HCT116 (cell line): ENCODE results near the gene SPRR2D. TPM values are rescaled to one million over a fixed set of nuclear protein-coding genes. Genes with fewer than 3 reads are reported as not detected.

Experiments
- ATAC-seq: fragments of 200-7000 bp; cut with Tn5 transposase; 2 replicates; pipeline ENCODE4 v1.9.1; 2020; ENCODE audit warnings: mild to moderate bottlenecking, moderate library complexity
- BruUV-seq: library from RNA; stranded (reverse); fragments of 400-500 nt; replicated peaks from 2 replicates; lab custom pipeline; 2021; lab: Mats Ljungman, UMichigan
- CTCF ChIA-PET: fragments of 300-600 bp; sonication (Branson Sonifier 250); formaldehyde crosslinking; loops from one replicate; lab custom pipeline; 2021; ENCODE audit warnings: antibody characterized with exemption; lab: Charles Lee
- POLR2A ChIA-PET: fragments of 300-600, 350-600 bp; sonication (Branson Sonifier 250); formaldehyde crosslinking; loops from one replicate; lab custom pipeline; 2021; ENCODE audit warnings: antibody characterized with exemption; lab: Charles Lee
- RAD21 ChIA-PET, 2 experiments: fragments of 300-600 bp; sonication (Branson Sonifier 250); formaldehyde crosslinking; loops; one replicate each; lab custom pipeline; 2023; ENCODE audit warnings: low total read pairs in 2 of 2; ENCODE audit not compliant: uncharacterized antibody in 2 of 2, unreplicated experiment in 2 of 2, low non-redundant PET in 1 of 2; lab: Charles Lee
- DNase-seq: peaks from one replicate; pipeline ENCODE4 v3.0.0-alpha.2; 2010; ENCODE audit warnings: low read depth, low spot score
- H2AFZ ChIP-seq: fragments of 200-600 bp; shearing (Covaris generic), sonication (generic); 2 replicates; pipeline ENCODE4 v1.6.1; 2017; ENCODE audit warnings: low read depth, mixed run types, mixed read lengths, antibody characterized with exemption, low read length; ENCODE audit not compliant: poor library complexity, severe bottlenecking
- H3K27ac ChIP-seq: 2 replicates; pipeline ENCODE4 v1.5.1; 2012; ENCODE audit warnings: low read depth, low read length
- H3K27me3 ChIP-seq: fragments of 200-600 bp; sonication (generic); 2 replicates; pipeline ENCODE4 v1.6.1; 2016; ENCODE audit warnings: mixed run types, low read length, mixed read lengths; ENCODE audit not compliant: insufficient read depth
- H3K36me3 ChIP-seq, 2 experiments: fragments of 200-500 bp in 1 of 2; fragments of 200-600 bp in 1 of 2; sonication (Bioruptor generic) in 1 of 2; sonication (generic) in 1 of 2; 2 replicates each; pipeline versions ENCODE4 v1.5.1 to v1.6.1; 2014 to 2016; ENCODE audit warnings: low read length in 2 of 2, inconsistent platforms in 1 of 2, mixed read lengths in 1 of 2, mixed run types in 1 of 2; ENCODE audit not compliant: insufficient read depth in 2 of 2, control insufficient read depth in 1 of 2
- H3K4me1 ChIP-seq, 2 experiments: fragments of 200-600 bp in 1 of 2; sonication (generic) in 1 of 2; 2 replicates each; pipeline versions ENCODE4 v1.5.1 to v1.6.1; 2012 to 2017; ENCODE audit warnings: low read length in 2 of 2, inconsistent platforms in 1 of 2, mild to moderate bottlenecking in 1 of 2, mixed read lengths in 1 of 2, mixed run types in 1 of 2, moderate library complexity in 1 of 2; ENCODE audit not compliant: insufficient read depth in 2 of 2, control insufficient read depth in 1 of 2
- H3K4me2 ChIP-seq: fragments of 200-600 bp; sonication (generic); 2 replicates; pipeline ENCODE4 v1.6.1; 2017; ENCODE audit warnings: mixed run types, low read length, mixed read lengths
- H3K4me3 ChIP-seq, 2 experiments: fragments of 200-600 bp in 1 of 2; sonication (generic) in 1 of 2; replicated peaks in 1 of 2; 2 replicates each; pipeline ENCODE4 v1.5.1; 2011 to 2016; ENCODE audit warnings: low read length in 2 of 2, control low read depth in 1 of 2, low read depth in 1 of 2, mild to moderate bottlenecking in 1 of 2, mixed read lengths in 1 of 2, mixed run types in 1 of 2
- H3K79me2 ChIP-seq: fragments of 200-600 bp; sonication (generic); 2 replicates; pipeline ENCODE4 v1.6.1; 2017; ENCODE audit warnings: mild to moderate bottlenecking, mixed run types, low read length, moderate library complexity, mixed read lengths; ENCODE audit not compliant: insufficient read depth
- H3K9ac ChIP-seq: fragments of 200-600 bp; sonication (generic); 2 replicates; pipeline ENCODE4 v1.6.1; 2016; ENCODE audit warnings: low read length, mixed read lengths
- H3K9me2 ChIP-seq: fragments of 200-600 bp; sonication (generic), shearing (Covaris generic); 2 replicates; pipeline ENCODE4 v1.6.1; 2017; ENCODE audit warnings: mixed run types, mild to moderate bottlenecking, moderate library complexity; ENCODE audit not compliant: insufficient read depth
- H3K9me3 ChIP-seq, 2 experiments: fragments of 200-500 bp in 1 of 2; fragments of 200-600 bp in 1 of 2; sonication (Bioruptor generic) in 1 of 2; sonication (generic) in 1 of 2; 2 replicates each; pipeline ENCODE4 v1.6.1; 2014 to 2017; ENCODE audit warnings: low read length in 2 of 2, mixed read lengths in 2 of 2, inconsistent platforms in 1 of 2, low read depth in 1 of 2, mild to moderate bottlenecking in 1 of 2, mixed run types in 1 of 2, moderate library complexity in 1 of 2; ENCODE audit not compliant: control insufficient read depth in 1 of 2, insufficient read depth in 1 of 2
- H4K20me1 ChIP-seq: fragments of 200-600 bp; sonication (generic), shearing (Covaris generic); 2 replicates; pipeline ENCODE4 v1.6.1; 2017; ENCODE audit warnings: mixed run types, mild to moderate bottlenecking, moderate library complexity; ENCODE audit not compliant: insufficient read depth
- CTCF ChIP-seq, 3 experiments: fragments of 200-600 bp in 1 of 3; sonication (generic) in 1 of 3; IDR thresholded peaks in 2 of 3; conservative IDR thresholded peaks in 1 of 3; 2 replicates each; pipeline ENCODE4 v1.5.1; 2012 to 2017; ENCODE audit warnings: low read depth in 2 of 3, low read length in 2 of 3, antibody characterized with exemption in 1 of 3, borderline replicate concordance in 1 of 3, control low read depth in 1 of 3, mild to moderate bottlenecking in 1 of 3, mixed read lengths in 1 of 3, mixed run types in 1 of 3, moderate library complexity in 1 of 3; ENCODE audit not compliant: insufficient read depth in 1 of 3
- EGR1 ChIP-seq: IDR thresholded peaks from 2 replicates; pipeline ENCODE4 v1.6.1; 2012; ENCODE audit warnings: low read depth
- ELF1 ChIP-seq: IDR thresholded peaks from 2 replicates; pipeline ENCODE4 v1.6.1; 2012; ENCODE audit warnings: low read depth, borderline replicate concordance
- EZH2 ChIP-seq: fragments of 200-600 bp; sonication (generic); IDR thresholded peaks from 2 replicates; pipeline ENCODE4 v1.6.1; 2017; ENCODE audit warnings: antibody characterized with exemption, mixed run types
- FOSL1 ChIP-seq: IDR thresholded peaks from 2 replicates; pipeline ENCODE4 v1.6.1; 2012; ENCODE audit warnings: low read depth
- JUND ChIP-seq: IDR thresholded peaks from 2 replicates; pipeline ENCODE4 v1.6.1; 2012
- MAX ChIP-seq: IDR thresholded peaks from 2 replicates; pipeline ENCODE4 v1.6.1; 2012
- RAD21 ChIP-seq: IDR thresholded peaks from 2 replicates; pipeline ENCODE4 v1.6.1; 2012; ENCODE audit warnings: low read depth, mild to moderate bottlenecking
- SIN3A ChIP-seq: IDR thresholded peaks from 2 replicates; pipeline ENCODE4 v1.6.1; 2012; ENCODE audit warnings: low read depth
- TCF7L2 ChIP-seq: IDR thresholded peaks from 2 replicates; pipeline ENCODE4 v1.7.0; 2011; ENCODE audit warnings: borderline replicate concordance, inconsistent platforms; ENCODE audit not compliant: insufficient read depth, insufficient read length; ENCODE audit errors: extremely low read depth
- ZNF274 ChIP-seq: fragments of 200-500 bp; sonication (Bioruptor generic); IDR thresholded peaks from 2 replicates; pipeline ENCODE4 v1.6.1; 2014; ENCODE audit warnings: mild to moderate bottlenecking, low read depth, low read length, inconsistent platforms
- intact Hi-C: fragments of 100-400 bp; cut with micrococcal nuclease; formaldehyde crosslinking; loops from 2 replicates; pipeline ENCODE4 v1.10.0; 2022
- total RNA-seq: library from RNA; stranded (reverse); gene quantifications from one replicate; pipeline ENCODE4 v1.2.1, GENCODE V29; 2021; ENCODE audit not compliant: unreplicated experiment

SPRR2D gene
- total RNA-seq, 1 experiment from 2014 or later: 6.9 TPM

GRCh38 chr1:153049211-153049610 is 8.3 kb upstream of the SPRR2D start:
- CTCF ChIA-PET: no interaction called here
- H3K4me2 ChIP-seq: no peak overlapping the region

More at GRCh38 chr1:153049211-153049610, 8.3 kb upstream of the SPRR2D start:
- no peaks in the 10 kb centered on the region for H3K9me3 ChIP-seq
- ChIA-PET POLR2A (no interaction called here), RAD21 (no interaction called here)
- H3K9me2 ChIP-seq: no peaks in the 10 kb centered on the region
- no peak for DNase-seq
- TF ChIP-seq CTCF (IDR thresholded peaks at IDR 0.05 in 2 of 3, conservative IDR thresholded peaks at IDR 0.05 in 1 of 3; ENCODE audit: borderline replicate concordance in 1 of 3, insufficient read depth in 1 of 3, low read depth in 2 of 3, low read length in 2 of 3) (no peak), EZH2 (no peak), ELF1 (no peak), FOSL1 (no peak), EGR1 (no peak), RAD21 (no peak), TCF7L2 (no peak), MAX (no peak), ZNF274 (no peak), SIN3A (no peak), JUND (no peak)
- H3K4me3 ChIP-seq: no peak overlapping the region
- no TSS peak for BruUV-seq
- no peak overlapping the region for H2AFZ ChIP-seq
- no peaks in the 10 kb centered on the region for H3K4me1 ChIP-seq
- H3K36me3 ChIP-seq: no peaks in the 10 kb centered on the region
- no peaks in the 10 kb centered on the region for H4K20me1 ChIP-seq
- no peak overlapping the region for H3K27ac ChIP-seq
- H3K27me3 ChIP-seq: peaks cover 34% of the 10 kb centered on the region
- H3K79me2 ChIP-seq: no peaks in the 10 kb centered on the region
- no peak for ATAC-seq
- H3K9ac ChIP-seq: no peak overlapping the region
- intact Hi-C loops: no loop called here
